Lower leg skin (tissue), 3 donors: ENCODE results near the gene KLHL25.

Experiments
- CTCF ChIP-seq, 3 donors: fragments of 450-650 bp; IDR thresholded peaks; one replicate each; pipeline ENCODE4 v1.5.1; 2016; ENCODE audit warnings: antibody characterized with exemption in 3 of 3, mild to moderate bottlenecking in 3 of 3, moderate library complexity in 2 of 3
- POLR2A ChIP-seq, 2 donors: fragments of 450-650 bp; IDR thresholded peaks; one replicate each; pipeline ENCODE4 v1.6.1; 2016 to 2017; ENCODE audit warnings: antibody characterized with exemption in 2 of 2, mild to moderate bottlenecking in 1 of 2, moderate library complexity in 1 of 2

- TF ChIP-seq CTCF (IDR thresholded peaks at IDR 0.05): no peak
- TF ChIP-seq POLR2A (IDR thresholded peaks at IDR 0.05): no peak
These were observed 69.7 kb downstream of the KLHL25 start for GRCh38 chr15:85725019-85725418.
